HG02588 (cell line): ENCODE measurements around the gene EN2.
A peak's percentile ranks its signal among the peaks of the same experiment; 100 is the strongest.

Experiments used
- ATAC-seq: cut with Tn5 transposase; IDR thresholded peaks from one replicate; pipeline ENCODE4 v1.9.1; 2021; ENCODE audit warnings: mild to moderate bottlenecking, moderate library complexity; ENCODE audit not compliant: unreplicated experiment

EN2 gene

DNA sequence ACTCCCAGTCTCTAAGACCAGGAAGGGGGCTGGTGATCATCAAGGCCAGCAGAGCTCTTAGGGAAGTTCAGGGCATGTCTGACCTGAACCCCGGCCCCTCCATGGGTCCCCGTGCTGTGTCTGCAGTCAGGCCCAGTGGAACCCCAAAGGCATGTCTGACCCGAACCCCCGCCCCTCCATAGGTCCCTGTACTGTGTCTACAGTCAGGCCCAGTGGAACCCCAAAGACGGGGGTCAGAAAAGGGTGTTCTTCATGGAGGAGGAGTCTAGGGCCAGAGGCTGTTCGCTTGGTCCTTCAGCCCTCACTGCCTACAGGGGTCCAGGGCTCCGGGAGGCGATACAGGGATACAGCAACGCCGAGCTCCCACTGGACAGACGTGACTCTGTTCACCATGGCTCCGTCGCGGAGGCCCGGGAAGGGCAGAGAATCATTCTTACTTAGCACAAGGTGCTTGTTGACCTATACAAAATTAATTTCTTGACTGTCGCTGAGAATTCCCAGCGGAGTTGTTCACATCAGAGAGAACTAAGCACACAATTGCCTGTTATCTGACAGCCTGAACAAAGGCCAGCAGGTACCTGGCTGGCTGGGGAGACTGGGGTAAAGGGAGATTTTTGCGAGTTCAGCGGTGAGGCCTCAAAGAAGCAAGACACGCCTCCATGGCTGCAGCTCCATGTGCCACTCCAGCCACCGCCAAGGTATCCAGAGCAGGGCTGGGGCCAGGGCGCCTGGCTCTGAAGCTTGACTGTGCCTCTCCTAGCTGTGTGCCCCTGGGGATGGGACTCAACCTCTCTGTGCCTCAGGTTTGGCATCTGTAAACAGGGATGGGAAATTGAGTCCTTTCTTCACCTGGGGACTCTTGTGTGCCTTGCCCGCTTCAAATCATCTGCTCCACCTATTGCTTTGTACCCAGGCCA lies 26.8 kb downstream of the EN2 start:
- ATAC-seq, result no peak

DNA sequence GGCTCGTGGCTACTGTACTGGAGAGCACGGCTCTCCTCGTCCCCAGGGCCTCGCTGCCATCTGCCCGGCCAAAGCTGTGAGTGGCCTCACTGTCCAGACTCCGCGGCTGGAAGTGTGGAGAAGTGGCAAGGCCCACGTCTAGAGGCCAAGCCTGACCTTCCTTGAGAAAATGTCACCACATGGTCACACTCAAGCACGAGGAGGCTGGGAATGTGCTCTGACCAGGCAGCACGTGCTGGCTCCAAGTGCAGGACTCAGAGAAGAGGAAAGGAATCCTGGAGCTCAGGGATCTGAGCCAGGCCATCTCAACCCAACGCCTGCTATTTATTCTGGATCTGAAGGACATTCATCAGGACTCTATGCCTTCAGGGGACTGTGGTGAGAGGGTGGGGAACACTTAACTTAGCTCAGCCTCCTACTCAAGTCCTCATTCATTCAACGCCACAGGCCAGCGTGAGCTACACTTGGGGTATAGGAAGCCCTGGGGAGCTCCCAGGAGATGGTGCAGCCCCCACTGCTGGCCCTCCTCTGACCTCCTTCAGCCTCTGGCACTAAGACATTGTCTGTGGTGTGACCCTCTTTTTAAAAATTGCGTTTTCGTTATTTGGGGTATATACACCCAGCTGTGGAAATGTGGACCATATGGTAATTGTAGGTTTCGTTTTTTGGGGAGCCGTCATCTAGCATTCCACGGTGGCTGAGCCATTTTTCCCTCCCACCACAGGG lies 29.0 kb downstream of the EN2 start:
- no peak for ATAC-seq

DNA sequence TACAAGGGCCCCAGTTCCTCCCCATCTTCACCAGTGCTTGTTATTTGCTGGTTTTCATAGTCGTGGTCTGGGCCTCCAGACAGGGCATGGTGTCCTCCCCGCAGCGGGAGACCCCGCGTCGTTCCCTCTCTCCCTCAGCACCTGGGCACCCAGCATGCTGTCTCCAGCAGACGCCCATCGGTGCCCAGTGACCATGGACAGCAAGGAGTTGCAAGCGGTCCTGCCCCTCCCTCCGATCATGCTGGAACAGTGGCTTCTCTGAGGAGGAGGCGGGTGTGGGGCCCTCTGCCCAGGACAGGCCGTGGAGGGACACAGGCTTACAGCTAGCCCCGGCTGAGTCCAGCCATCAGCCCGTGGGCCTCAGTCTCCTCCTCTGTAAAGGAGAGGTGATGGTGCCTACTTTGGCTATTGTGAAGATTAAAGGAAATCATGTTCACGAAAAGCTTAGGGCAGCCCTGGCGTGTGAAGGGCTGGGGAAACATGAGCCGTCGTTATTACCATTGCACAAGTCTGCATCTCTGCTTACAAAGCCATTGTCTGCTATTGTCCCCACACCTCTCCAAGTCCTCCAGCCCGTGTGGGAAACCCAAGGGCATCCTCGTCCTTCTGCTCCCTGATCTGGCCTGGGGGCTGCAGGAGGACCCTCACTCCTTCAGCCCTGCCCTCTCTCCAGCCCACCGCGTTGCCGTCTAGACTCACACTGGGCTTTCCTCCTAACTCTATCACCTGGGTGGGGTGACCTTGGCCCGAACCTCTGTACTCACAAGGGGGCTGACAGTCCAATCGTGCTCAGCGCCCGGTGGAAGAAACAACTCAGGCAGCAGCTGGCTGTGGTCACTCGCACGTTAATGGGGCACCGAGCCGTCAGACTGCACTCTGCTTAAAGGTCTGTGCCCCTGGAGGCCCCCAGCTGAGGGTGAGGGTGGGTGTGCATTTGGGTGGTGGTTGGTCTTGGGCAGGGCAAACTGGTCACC lies 29.9 kb downstream of the EN2 start:
- ATAC-seq, result no peak

DNA sequence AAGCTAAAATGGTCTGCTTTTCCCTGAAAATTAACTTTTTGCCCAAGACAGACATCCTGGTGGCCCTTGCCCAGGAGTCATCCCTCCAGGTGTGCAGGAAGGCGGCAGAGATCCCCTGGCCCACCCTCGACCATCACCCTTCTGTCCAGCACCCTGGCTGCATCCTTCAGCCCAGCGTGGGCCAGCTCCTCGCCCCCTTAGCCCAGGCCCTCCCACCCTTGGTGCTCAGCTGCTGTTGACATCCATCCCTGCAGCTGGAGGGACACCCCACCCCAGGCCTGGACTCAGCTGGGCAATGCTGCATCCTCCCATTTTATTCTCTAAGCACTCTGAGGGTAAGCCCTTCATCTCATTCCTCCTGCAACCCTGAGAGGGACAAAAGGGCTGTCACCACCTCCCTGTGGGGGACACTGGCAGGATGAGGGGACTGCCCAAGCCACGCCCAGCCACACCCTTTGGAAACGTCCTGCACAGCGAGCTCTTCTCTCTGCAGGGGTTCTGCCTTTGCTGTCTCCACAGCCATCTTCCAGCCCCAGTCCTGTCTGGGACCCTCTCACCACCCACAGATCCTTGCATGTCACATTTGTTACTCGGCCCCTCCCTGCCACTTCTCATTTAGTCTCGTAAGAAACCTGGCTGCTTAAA lies 30.7 kb downstream of the EN2 start:
- ATAC-seq, result no peak

DNA sequence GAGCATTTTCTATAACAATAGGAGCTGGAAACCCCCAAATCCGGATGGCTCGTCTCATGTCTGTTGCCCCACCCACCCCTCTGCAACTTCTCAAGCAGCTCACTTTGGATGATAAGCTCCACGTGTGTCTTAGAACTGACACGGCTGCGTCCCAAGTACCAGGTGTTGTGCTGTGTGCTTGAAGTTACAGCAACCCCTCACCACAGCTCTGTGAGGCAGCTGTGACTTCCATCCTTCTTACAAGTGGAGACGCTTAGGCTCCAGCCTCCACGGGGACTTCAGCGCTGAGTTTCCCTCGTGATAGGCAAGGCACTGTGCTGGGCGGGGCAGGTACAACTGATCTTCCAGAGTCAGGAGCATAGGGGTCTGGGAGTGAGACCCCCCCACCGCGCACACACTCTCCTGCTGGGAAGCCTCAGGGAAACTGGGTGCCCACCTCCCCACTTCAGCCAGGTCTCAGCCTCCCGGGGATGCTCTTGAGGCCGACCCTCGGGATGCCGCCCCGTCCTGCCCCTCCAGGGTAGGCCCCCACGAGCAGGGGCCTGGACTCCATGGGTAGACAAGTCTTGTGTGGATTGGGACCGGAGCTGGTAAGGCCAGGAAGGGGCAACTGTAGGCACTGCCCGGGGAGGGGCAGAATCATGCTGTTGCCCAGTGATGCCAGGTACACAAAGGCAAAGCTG lies 31.4 kb downstream of the EN2 start:
- no peak for ATAC-seq

DNA sequence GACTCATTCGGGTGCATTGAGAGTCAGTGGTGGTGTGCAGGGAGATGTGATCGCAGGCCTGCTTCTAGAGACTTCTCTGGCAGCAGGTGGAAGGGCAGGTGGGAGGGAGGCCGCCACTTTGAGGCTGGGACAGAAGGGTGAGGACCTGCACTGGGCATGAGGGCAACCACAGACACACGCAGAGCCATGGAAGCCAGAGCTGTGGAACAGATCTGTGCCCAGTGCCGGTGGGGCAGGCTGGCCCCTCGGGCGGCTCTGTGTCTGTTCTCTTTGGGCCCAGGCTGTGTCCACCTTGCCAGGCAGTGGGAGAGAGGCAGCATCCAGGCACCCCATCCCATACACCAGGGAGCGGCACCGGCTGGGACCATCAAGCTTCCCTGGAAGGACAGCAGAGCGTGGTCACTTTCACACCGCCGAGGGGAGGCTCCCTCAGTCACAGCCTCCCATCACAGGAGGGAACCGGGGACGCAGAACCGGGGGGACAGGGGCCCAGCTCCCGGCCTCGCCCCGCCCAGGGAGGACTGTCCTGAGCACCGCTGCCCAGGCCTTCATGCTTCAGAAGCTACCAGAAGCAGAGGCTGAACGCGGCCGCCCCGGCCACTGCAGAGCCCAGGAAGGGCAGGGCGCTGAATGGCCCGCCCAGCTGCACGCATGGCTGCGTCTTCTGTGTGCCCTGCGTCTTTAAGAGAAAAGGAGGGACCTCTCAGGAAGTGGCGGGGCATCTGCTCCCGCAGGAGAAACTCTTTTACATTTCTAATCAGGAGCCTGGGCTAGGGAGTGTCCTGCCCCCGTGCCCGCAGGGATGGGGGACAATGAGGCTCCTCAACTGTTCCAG lies 32.1 kb downstream of the EN2 start:
- ATAC-seq, result no peak

DNA sequence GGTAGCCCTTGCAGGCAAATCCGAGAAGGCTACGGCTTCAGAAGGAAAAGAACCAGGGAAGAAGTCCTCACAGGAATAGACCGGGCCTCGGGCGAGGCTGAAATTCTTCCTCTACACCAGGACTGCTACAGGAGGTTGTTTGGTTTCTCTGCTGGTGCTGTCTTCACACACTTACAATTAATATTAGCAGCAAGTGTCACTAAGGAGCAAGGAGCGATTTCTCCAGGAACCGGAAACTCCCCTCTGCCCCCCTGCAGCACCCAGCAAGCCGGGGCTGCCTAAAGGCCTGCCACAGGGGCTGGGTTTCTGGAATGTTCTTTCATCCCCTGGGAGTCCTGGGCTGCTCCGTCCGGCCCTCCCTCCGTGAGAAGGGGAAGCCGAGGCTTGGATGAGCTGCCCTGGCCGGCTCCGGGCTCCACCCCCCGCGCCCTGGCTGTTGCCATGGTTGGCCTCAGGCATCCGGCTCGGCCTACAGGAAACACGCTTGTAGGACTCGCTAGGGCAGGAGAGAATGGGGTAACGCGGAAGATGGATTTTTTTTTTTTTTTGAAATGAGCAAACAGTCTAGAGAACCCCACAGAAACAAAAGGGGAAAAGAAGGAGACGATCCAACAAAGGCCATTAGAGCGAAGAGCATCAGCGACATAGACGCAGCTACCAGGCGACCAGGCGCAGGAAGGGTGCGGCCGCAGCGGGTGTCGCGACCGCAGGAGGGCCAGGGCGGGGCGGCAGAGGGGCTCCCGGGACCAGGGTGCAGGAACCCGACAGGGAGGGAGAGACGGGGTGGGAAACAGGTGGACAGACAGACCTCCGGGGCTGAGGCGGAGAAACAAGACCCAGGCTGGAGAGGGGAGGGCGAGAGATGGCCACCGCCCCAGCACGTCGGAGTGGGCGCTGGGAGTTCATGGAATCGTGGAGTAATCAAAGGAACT lies 33.0 kb downstream of the EN2 start:
- ATAC-seq, result peak; percentile 92

DNA sequence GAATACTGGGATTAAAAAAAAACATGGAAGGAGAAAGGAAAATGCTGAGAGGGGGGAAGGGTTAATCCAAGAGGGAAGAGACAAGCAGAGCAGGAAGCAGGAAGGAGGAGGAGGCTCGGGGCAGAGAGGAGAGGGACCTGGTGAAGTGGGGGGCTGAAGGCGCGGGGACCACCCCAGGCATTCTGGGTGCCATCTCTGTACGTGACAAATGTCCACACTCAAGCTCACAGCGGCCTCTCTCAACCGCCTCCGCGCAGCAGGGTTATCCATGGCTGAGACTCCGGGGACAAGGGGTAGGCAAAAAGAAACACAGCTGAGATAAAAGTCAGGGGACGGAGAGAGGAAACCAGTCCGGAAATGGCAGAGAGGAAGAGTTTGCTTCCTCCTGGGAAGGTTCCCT lies 33.9 kb downstream of the EN2 start:
- no peak for ATAC-seq

DNA sequence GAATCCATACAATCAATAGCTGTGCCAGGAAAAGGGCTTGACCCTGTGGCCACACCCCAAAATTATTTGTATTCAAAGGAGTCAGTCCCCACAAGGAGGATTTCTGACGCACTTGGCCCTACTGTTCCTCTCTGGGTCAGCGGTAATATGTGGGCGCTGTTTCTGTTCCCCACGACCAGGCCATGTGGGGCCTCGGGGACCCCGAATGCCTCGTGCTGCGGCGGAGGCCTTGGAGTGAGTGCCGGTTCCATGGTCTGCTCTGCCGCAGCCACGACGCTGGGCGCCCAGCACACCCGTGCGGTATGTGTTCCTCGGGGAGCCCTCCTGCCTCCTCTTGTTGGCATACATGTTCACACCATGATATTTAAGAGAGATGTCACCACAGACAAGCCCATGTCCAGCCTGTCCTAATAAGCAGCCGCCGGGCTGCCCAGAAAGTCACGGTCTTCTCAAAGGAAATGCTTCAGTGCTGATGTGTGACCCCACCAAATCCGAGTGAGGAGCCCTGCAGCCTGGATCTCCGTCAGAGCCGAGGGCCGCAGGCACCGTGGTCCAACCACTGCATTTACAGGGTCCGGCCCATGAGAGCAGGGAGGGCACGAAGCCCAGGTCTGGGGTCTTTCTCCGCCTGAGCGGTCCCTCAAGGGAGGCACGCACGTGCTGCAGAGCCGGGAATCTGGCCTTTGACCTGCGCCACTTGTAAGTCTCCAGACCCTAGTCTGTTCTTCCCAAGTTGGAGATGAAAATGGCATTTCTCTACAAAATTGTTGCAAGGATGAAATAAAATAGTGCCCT lies 36.0 kb downstream of the EN2 start:
- no peak for ATAC-seq

DNA sequence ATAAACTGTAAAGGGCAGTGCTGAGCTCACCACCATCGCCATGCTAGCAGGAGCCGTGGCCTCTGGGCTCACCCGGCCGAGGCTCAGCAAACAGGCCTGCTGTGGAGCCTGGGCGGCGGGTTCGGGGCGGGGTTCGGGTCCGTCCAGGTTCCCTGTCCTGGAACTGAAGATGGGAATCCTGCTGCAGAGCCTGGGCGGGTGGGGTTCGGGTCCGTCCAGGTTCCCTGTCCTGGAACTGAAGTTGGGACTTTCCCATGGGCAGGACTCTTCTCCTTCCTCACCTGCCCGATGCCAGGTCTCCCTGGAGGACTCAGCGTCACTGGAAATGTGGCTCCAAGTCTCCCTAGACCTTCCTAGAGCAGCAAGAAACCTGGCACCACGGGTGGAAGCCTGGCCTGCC lies 36.6 kb downstream of the EN2 start:
- ATAC-seq, result no peak

DNA sequence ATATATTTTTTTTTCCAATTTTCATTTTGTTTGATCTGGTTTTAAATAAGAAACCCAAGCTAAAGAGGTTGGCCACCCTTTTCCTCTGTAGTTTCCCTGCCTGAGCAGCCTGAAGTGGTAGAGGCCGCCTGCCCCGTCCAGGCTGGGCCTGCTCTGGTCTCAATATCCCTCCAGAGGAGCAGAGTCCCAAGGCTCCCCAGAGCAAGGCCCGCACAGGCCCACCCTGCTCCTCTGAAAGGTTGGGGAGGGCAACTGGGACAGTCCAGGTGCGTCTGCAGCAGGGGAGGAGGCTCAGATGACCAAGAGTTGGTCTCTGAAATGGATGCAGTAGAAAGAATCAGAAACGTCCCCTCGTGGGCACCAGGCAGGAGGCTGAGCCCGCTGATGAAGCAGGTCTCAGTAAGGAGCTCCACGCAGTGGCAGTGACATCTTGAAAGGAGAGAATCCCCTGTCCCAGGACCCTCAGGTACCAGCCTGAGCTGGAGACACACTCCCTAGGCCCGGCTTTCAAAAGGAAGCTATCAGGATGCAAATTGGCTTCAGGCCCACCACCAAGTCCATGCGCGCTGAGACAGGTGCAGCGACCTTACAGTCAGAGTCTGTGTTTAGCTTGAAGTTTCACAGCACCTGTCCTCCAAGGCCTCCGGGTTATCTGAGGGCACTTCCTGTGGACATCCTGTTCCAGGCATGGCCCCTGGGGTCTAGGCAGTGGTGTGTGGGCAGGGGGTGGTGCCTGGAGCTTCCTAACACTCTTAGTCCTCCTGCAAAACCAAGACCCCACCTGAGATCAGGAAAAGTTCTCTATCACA lies 37.7 kb downstream of the EN2 start:
- ATAC-seq, result no peak

DNA sequence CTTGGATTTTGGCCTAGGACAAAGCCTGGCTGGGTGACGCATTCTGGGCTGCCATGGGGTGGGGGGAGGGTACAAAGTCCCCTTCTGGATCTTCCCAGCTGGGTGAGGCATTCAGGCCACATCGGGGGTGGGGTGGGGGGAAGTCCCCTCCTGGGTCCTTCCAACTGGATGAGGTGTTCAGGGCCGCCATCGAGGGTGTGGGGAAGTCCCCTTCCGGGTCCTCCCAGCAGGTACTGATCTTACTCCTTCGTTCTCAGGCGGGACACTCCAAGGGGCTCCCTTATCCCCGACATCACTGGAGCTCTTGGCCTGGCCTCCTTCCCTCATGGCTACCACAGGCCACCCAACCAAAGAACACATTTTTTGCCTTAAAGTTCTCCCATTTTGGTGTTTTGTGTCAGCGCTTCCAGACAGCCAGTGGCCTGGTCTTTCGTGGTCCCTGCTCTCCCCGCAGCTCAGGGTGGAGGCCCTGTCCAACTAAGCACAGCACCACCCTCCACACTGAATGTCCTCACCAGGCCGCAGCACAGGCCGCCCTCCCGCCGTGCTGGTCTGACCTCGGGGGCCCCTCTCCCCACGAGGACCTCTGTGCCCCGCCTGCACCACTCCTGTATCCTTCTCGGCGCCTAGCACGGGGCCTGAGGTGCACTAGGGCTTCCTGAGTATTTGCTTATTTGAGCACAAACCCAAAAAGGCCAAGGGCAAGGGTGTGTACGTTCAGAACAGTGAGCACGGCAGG lies 38.5 kb downstream of the EN2 start:
- no peak for ATAC-seq

DNA sequence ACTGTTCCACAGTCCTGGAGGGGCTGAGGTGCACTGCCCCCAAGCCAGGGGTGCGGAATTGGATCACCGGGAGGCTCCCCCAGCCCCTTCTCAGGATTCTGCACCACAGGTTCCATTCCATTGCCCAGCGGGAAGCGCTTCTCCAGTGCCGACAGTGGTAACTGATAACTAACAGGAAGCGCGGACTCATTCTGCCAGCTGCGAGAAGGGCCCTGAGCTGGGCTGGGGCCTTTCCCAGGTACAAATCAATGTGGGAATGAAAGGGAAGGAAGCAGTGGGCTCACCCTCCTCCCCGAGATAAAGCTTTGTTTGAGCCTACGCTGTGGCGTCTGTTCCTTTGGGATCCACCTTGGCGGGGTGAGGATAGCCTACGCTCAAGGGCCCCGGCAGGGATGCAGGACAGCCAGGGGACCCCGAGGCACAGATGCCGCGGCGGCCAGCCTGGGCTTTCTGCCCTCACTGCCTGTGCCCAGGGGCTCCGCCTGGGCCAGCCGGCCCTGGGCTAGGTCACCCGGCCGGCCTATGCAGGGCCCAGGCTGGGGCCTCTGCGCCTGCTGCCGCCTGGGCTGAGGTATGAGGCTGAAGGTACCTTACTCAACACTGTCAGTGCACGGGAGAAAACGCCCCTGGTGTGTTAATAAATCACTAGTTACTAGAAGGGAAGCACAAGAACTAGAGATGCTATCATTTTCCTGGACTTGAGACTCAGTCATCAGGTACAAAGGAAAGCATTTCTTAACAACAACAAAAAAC lies 39.4 kb downstream of the EN2 start:
- ATAC-seq, result no peak

DNA sequence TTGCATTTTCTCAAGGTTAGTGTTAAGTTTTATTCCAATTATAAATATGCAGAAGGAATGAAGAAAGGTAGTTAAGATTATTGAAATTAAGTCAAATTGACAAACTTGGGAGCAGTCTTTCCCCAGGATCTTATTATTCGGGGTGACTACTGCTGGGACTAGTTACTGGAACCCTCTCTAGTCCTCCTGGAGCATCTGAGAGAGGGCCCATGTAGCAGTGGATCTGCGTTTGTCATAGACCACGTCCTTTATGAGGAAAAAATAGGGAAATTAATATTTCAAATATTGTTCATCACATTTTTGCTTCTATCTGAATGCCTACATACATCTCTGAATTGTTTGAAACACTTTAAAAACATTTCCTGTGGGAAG lies 47.5 kb downstream of the EN2 start:
- ATAC-seq, result no peak

DNA sequence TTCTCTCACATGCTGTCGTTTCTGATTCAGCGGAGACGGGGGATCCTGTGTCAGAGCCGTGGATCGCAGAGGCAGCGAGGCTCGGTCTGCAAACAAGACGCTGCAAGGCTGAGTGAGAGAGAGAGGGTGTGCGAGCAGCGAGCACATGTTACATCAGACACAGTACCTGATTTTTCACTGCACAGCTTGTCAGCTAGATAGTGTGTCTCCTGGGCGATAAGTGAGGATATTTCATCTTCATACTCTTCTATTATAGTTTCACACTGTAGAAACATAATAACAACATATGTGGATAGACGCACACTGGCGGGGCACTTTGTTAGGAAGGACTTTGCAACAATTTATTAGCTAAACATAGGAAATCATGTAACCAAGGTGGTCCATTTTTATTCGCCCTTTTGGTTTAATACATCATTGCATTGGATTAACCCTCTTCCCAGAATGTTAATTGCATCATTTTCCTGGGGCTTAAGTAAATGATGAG lies 49.0 kb downstream of the EN2 start:
- no peak for ATAC-seq
